Activated T-cell treated with anti-CD3 and anti-CD28 coated beads, Interleukin-2, amount 50 U/mL, for 24 hours (primary cell): ENCODE results near the gene GPX4.

ENCODE experiments used
- DNase-seq: peaks from one replicate; pipeline ENCODE4 v3.0.0-alpha.2; 2020
- H3K27ac Mint-ChIP-seq: 2 replicates; pipeline ENCODE4 v1.8.0; 2020; ENCODE audit warnings: mild to moderate bottlenecking, mixed read lengths
- H3K27me3 Mint-ChIP-seq: 2 replicates; pipeline ENCODE4 v1.8.0; 2020; ENCODE audit warnings: mixed read lengths
- H3K36me3 Mint-ChIP-seq: 2 replicates; pipeline ENCODE4 v1.8.0; 2020; ENCODE audit warnings: low read depth, mixed read lengths
- H3K4me1 Mint-ChIP-seq: 2 replicates; pipeline ENCODE4 v1.8.0; 2020; ENCODE audit warnings: low read depth, mixed read lengths
- H3K4me3 Mint-ChIP-seq: 2 replicates; pipeline ENCODE4 v1.8.0; 2020; ENCODE audit warnings: mild to moderate bottlenecking, moderate library complexity, mixed read lengths
- H3K9me3 Mint-ChIP-seq: 2 replicates; pipeline ENCODE4 v1.8.0; 2020; ENCODE audit warnings: mixed read lengths

GPX4 gene

GRCh38 chr19:1098177-1099051 is 5.4 kb upstream of the GPX4 start:
- Mint-ChIP-seq H3K27me3 (no peaks in the 10 kb centered on the region), H3K36me3 (peaks cover 15% of the 10 kb centered on the region), H3K9me3 (peaks cover 3% of the 10 kb centered on the region), H3K4me3 (no peak overlapping the region), H3K27ac (peak overlapping the region; percentile 90), H3K4me1 (peaks cover 72% of the 10 kb centered on the region)
- DNase-seq = no peak

DNA sequence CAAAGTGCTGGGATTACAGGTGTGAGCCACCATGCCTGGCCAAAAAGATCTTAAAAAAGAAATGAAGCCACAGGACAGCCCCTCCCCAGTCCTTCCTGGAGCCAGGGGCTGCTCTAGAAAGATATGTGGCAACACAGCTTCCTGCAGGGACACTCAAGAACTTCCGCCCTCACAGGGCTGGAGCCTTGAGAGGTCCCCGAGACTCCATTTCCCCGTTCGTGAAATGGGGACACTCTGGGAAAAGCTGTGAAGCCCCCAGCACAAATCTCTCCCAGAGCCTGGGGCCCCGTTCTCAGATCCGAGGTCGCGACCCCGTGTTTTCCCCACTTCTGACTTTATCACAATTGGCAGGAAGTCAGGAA is 2.5 kb upstream of the GPX4 start:
- Mint-ChIP-seq H3K9me3 (peaks cover 3% of the 10 kb centered on the region), H3K36me3 (peaks cover 11% of the 10 kb centered on the region), H3K27ac (peak overlapping the region; percentile 93), H3K4me1 (peaks cover 61% of the 10 kb centered on the region), H3K27me3 (no peaks in the 10 kb centered on the region), H3K4me3 (peak overlapping the region; percentile 35)
- DNase-seq = no peak

DNA sequence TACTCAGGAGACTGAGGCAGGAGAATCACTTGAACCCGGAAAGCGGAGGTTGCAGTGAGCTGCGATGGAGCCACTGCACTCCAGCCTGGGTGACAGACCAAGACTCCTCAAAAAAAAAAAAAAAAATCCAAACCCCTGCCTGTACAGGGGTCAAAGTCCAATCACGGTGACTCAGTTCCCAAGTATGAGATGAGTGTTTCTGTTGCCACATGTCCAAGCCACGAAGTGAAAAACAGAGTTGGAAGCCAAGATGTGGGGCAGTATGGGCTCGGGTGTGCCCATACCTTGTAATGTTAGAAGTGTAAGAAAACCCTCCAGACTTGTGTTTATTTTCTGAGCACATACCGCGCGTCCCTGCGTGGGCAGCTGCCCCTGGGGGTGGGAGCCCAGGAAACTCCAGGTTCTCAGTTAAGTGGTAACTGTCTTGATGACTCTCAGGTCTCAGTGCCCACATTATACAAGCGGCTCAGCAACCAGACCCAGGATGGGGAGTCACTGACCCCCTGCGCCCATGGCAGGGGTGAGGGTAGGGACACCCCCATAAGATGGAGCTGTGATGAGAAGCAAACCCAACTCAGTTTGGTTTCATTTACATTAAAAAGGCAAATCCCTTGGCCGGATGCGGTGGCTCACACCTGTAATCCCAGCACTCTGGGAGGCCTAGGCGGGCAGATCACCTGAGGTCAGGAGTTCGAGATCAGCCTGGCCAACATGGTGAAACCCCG is 1.2 kb upstream of the GPX4 start:
- H3K27me3 Mint-ChIP-seq = no peaks in the 10 kb centered on the region
- peak overlapping the region; percentile 93 for H3K27ac Mint-ChIP-seq
- peaks cover 3% of the 10 kb centered on the region for H3K9me3 Mint-ChIP-seq
- DNase-seq = peak; percentile 75
- H3K4me1 Mint-ChIP-seq = peaks cover 60% of the 10 kb centered on the region
- H3K36me3 Mint-ChIP-seq = peaks cover 24% of the 10 kb centered on the region
- peak overlapping the region; percentile 66 for H3K4me3 Mint-ChIP-seq

DNA sequence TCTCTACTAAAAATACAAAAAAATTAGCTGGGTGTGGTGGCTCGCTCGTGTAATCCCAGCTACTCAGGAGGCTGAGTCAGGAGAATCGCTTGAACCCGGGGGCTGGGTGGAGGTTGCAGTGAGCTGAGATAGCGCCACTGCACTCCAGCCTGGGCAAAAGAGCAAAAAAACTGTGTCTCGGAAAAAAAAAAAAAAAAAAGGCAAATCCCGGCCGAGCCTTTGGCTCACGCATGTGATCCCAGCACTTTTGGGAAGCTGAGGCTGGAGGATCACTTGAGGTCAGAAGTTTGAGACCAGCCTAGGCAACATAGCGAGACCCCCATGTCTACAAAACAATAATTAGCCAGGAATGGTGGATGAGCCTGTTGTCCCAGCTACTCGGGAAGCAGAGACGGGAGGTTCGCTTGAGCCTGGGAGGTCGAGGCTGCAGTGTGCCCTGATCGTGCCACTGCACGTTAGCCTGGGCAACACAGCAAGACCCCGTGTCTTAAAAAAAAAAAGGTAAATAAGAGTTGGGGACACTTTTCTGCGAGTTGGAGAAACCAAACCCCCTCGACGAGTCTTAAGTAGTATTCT is 574 bp upstream of the GPX4 start:
- DNase-seq = no peak
- H3K36me3 Mint-ChIP-seq = peaks cover 26% of the 10 kb centered on the region
- H3K27me3 Mint-ChIP-seq = no peaks in the 10 kb centered on the region
- peak overlapping the region; percentile 66 for H3K4me3 Mint-ChIP-seq
- H3K27ac Mint-ChIP-seq = peak overlapping the region; percentile 93
- peaks cover 55% of the 10 kb centered on the region for H3K4me1 Mint-ChIP-seq
- peaks cover 3% of the 10 kb centered on the region for H3K9me3 Mint-ChIP-seq

- peak; percentile 86 for DNase-seq
- peaks cover 43% of the 10 kb centered on the region for H3K4me1 Mint-ChIP-seq
- H3K9me3 Mint-ChIP-seq = peaks cover 3% of the 10 kb centered on the region
- H3K4me3 Mint-ChIP-seq = peak overlapping the region; percentile 82
- H3K27me3 Mint-ChIP-seq = no peaks in the 10 kb centered on the region
- peak overlapping the region; percentile 82 for H3K27ac Mint-ChIP-seq
- H3K36me3 Mint-ChIP-seq = peaks cover 28% of the 10 kb centered on the region
Measured at GRCh38 chr19:1104311-1105007, 665 bp downstream of the GPX4 start.

DNA sequence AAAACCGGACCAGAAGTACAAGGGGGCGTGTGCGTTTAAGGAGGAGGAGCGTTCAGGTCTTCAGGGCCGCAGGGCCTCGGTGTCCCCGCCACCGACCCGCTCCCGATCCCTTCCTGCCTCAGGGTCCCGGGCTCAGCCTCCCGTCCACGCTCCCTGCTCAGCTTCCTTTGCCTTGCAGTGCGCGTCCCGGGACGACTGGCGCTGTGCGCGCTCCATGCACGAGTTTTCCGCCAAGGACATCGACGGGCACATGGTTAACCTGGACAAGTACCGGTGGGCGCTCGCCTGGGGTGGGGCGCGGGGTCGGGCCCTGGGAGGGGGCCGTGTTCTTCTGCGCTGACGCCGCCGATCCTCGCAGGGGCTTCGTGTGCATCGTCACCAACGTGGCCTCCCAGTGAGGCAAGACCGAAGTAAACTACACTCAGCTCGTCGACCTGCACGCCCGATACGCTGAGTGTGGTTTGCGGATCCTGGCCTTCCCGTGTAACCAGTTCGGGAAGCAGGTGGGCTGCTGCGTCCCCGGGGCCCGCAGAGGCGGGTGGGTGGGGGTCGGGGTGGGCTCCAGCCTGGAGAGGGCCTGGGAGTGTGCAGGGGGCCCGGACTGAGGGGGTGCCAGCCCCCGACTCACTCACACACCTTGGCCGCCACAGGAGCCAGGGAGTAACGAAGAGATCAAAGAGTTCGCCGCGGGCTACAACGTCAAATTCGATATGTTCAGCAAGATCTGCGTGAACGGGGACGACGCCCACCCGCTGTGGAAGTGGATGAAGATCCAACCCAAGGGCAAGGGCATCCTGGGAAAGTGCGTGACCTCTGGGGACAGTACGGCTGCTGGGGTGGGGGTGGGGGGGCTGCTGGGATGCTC is 1.4 kb downstream of the GPX4 start:
- H3K4me3 Mint-ChIP-seq = peak overlapping the region; percentile 82
- H3K36me3 Mint-ChIP-seq = peaks cover 36% of the 10 kb centered on the region
- no peaks in the 10 kb centered on the region for H3K27me3 Mint-ChIP-seq
- DNase-seq = no peak
- H3K9me3 Mint-ChIP-seq = no peaks in the 10 kb centered on the region
- H3K4me1 Mint-ChIP-seq = peaks cover 35% of the 10 kb centered on the region
- peak overlapping the region; percentile 82 for H3K27ac Mint-ChIP-seq

DNA sequence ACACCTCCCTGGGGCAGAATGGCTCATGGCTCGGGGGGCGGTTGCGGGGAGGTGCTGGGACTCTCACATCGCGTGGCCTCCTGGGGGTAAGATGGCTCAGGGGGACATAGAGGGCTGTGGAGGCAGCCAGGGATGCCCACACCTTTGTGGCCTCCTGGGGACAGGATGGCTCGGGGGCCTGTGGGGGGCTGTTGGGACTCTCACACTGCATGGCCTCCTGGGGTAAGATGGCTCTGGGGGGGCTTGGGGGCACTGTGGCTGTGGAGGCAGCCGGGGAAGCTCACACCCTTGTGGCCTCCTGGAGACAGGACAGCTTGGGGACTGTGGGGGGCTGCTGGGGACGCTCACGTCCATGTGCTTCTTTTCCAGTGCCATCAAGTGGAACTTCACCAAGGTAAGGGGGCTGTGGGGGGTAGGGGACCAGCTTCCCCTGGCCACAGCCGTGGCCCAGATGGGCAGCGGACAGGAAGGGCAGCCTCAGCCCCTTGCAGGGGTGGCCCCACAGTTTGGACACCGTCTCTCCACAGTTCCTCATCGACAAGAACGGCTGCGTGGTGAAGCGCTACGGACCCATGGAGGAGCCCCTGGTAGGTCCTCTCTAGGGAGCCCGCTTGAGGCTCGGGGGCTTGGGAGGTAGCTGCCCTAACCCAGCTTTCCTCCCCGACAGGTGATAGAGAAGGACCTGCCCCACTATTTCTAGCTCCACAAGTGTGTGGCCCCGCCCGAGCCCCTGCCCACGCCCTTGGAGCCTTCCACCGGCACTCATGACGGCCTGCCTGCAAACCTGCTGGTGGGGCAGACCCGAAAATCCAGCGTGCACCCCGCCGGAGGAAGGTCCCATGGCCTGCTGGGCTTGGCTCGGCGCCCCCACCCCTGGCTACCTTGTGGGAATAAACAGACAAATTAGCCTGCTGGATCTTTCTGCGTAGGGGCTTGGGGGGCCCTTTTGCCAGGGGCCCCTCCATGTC is 2.4 kb downstream of the GPX4 start:
- H3K36me3 Mint-ChIP-seq = peaks cover 44% of the 10 kb centered on the region
- H3K27ac Mint-ChIP-seq = peak overlapping the region; percentile 79
- no peaks in the 10 kb centered on the region for H3K27me3 Mint-ChIP-seq
- H3K4me1 Mint-ChIP-seq = peaks cover 32% of the 10 kb centered on the region
- no peak for DNase-seq
- peak overlapping the region; percentile 63 for H3K4me3 Mint-ChIP-seq
- H3K9me3 Mint-ChIP-seq = no peaks in the 10 kb centered on the region

- H3K36me3 Mint-ChIP-seq = peaks cover 49% of the 10 kb centered on the region
- H3K4me3 Mint-ChIP-seq = peak overlapping the region; percentile 56
- H3K27ac Mint-ChIP-seq = peak overlapping the region; percentile 79
- H3K4me1 Mint-ChIP-seq = peaks cover 23% of the 10 kb centered on the region
- H3K9me3 Mint-ChIP-seq = no peaks in the 10 kb centered on the region
- no peak for DNase-seq
- H3K27me3 Mint-ChIP-seq = no peaks in the 10 kb centered on the region
Measured at GRCh38 chr19:1106841-1107660, 3.3 kb downstream of the GPX4 start.

DNA sequence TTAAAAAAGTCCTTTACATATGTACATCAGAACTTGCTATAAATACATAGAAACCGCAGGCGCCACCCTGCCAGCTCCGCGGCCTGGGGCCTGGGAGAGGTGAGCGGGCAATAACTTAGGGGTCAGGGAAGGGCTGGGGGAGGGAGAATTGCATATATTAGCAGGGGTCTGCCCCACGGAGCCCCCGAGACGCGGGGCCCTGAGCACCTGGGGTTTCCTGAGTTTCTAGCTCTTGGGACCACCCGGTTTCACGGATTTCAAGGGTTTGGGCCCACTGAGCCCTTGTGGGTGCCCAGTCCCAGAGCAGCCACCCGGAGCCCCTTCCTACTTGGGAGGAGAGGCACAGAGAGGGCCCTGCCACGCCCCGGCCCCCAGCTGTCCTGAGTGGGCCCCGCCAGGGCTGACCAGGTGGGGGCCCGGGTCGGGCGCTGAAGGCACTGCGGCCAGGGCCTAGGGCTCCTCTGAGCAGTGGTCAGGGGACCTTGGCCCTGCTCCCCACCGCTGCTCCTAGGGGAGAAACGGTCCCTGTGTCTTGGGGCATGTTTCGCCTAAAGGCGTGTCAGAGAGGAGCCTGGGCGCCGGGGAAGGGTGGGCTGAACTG is 4.0 kb downstream of the GPX4 start:
- Mint-ChIP-seq H3K4me3 (no peak overlapping the region), H3K36me3 (peaks cover 53% of the 10 kb centered on the region), H3K27me3 (no peaks in the 10 kb centered on the region), H3K27ac (no peak overlapping the region), H3K4me1 (peaks cover 16% of the 10 kb centered on the region), H3K9me3 (no peaks in the 10 kb centered on the region)
- no peak for DNase-seq

- no peak overlapping the region for H3K4me3 Mint-ChIP-seq
- peaks cover 9% of the 10 kb centered on the region for H3K4me1 Mint-ChIP-seq
- H3K27me3 Mint-ChIP-seq = no peaks in the 10 kb centered on the region
- peaks cover 58% of the 10 kb centered on the region for H3K36me3 Mint-ChIP-seq
- H3K27ac Mint-ChIP-seq = peak overlapping the region; percentile 59
- no peak for DNase-seq
- H3K9me3 Mint-ChIP-seq = no peaks in the 10 kb centered on the region
Measured at GRCh38 chr19:1108291-1109031, 4.7 kb downstream of the GPX4 start.

DNA sequence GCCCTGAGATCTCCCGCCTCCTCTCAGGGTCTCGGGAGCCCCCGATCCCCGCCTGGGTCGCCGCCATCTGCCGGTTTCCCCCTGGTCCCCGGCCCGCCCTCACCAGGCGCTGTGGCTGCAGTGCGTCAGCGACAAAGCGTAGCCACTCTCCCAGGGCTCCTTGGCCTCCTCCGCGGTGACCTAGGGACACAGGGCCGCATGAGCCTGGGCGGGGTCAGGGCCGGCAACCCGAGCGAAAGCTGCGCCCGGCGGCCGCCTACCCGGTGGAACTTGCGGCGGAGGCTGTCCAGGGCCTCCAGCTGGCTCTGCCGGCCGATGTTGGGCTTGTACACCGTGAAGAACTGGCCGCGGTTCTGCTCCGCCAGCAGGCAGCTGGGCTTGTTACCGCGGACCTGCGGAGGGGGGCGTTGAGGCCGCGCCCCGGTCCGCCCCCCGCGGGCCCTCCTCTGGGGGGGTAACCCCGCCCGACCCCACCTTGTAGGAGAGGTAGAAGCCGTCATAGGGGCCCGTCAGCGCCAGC is 5.3 kb downstream of the GPX4 start:
- Mint-ChIP-seq H3K9me3 (no peaks in the 10 kb centered on the region), H3K4me1 (peaks cover 8% of the 10 kb centered on the region), H3K36me3 (peaks cover 65% of the 10 kb centered on the region), H3K27ac (no peak overlapping the region), H3K4me3 (no peak overlapping the region), H3K27me3 (no peaks in the 10 kb centered on the region)
- no peak for DNase-seq
